Endodermal cell (in vitro differentiated cells): ENCODE results near the gene NT5DC1. TPM values are rescaled to one million over a fixed set of nuclear protein-coding genes. Genes with fewer than 3 reads are reported as not detected.

ENCODE experiments used
- DNase-seq: peaks from one replicate; pipeline ENCODE4 v3.0.0-alpha.2; 2017
- H3K27ac ChIP-seq: 2 replicates; pipeline ENCODE4 v1.5.1; 2013; ENCODE audit warnings: mild to moderate bottlenecking, low read depth, low read length, moderate library complexity
- H3K27me3 ChIP-seq: 2 replicates; pipeline ENCODE4 v1.6.1; 2013; ENCODE audit warnings: mild to moderate bottlenecking, low read length, moderate library complexity; ENCODE audit not compliant: insufficient read depth, control insufficient read depth, poor library complexity, severe bottlenecking
- H3K36me3 ChIP-seq: 2 replicates; pipeline ENCODE4 v1.7.0; 2013; ENCODE audit warnings: mild to moderate bottlenecking, low read length, moderate library complexity; ENCODE audit not compliant: control insufficient read depth, insufficient read depth
- H3K4me1 ChIP-seq: one replicate; pipeline ENCODE4 v1.7.0; 2013; ENCODE audit warnings: low read length; ENCODE audit not compliant: control insufficient read depth, insufficient read depth
- H3K4me3 ChIP-seq: 2 replicates; pipeline ENCODE4 v1.5.1; 2013; ENCODE audit warnings: mild to moderate bottlenecking, low read length, moderate library complexity
- H3K9ac ChIP-seq: 2 replicates; pipeline ENCODE4 v1.6.1; 2013; ENCODE audit warnings: mild to moderate bottlenecking, low read length, moderate library complexity; ENCODE audit not compliant: poor library complexity, severe bottlenecking; ENCODE audit errors: extremely low read depth
- H3K9me3 ChIP-seq: 2 replicates; pipeline ENCODE4 v1.6.1; 2013; ENCODE audit warnings: mild to moderate bottlenecking, low read length, moderate library complexity; ENCODE audit not compliant: control insufficient read depth
- H3K27ac Mint-ChIP-seq: 2 replicates; pipeline ENCODE4 v1.8.0; 2020; ENCODE audit warnings: mixed read lengths
- H3K27me3 Mint-ChIP-seq: 2 replicates; pipeline ENCODE4 v1.8.0; 2021; ENCODE audit warnings: mild to moderate bottlenecking, mixed read lengths; ENCODE audit not compliant: insufficient read depth
- H3K36me3 Mint-ChIP-seq: 2 replicates; pipeline ENCODE4 v1.8.0; 2020; ENCODE audit warnings: low read depth, mixed read lengths
- H3K4me1 Mint-ChIP-seq: 2 replicates; pipeline ENCODE4 v1.8.0; 2020; ENCODE audit warnings: mixed read lengths
- H3K4me3 Mint-ChIP-seq: 2 replicates; pipeline ENCODE4 v1.8.0; 2020; ENCODE audit warnings: mild to moderate bottlenecking, moderate library complexity, mixed read lengths
- H3K9me3 Mint-ChIP-seq: 2 replicates; pipeline ENCODE4 v1.8.0; 2020; ENCODE audit warnings: mild to moderate bottlenecking, mixed read lengths
- WGBS, 2 experiments: methylation state at CpG; one replicate each; pipeline versions ENCODE4 v1.1.5 to v1.1.7; 2013; ENCODE audit warnings: missing lambda C conversion rate in 2 of 2, mixed read lengths in 1 of 2; ENCODE audit not compliant: insufficient coverage in 1 of 2, insufficient read length in 1 of 2; 5-methylcytosine and 5-hydroxymethylcytosine counted together
- total RNA-seq, 2 donors: library from RNA; stranded (reverse); fragmentation: NEBNext Ultra II Directional in 1 of 2; extraction: Animal tissue kit (Norgen Biotek cat#: 25700) in 1 of 2; gene quantifications; 2 replicates in 1 of 2; 3 replicates in 1 of 2; pipeline ENCODE4 v1.2.1, GENCODE V29; 2021
- TF ChIP-seq, protein P1 (sequence below): fragments of 200-600 bp; sonication (generic); conservative IDR thresholded peaks from 2 replicates; pipeline ENCODE4 v1.5.0; 2021; ENCODE audit warnings: antibody characterized with exemption, mild to moderate bottlenecking

Gene NT5DC1
- total RNA-seq, 2 donors from 2014 or later = 83.0 to 136 TPM

DNA sequence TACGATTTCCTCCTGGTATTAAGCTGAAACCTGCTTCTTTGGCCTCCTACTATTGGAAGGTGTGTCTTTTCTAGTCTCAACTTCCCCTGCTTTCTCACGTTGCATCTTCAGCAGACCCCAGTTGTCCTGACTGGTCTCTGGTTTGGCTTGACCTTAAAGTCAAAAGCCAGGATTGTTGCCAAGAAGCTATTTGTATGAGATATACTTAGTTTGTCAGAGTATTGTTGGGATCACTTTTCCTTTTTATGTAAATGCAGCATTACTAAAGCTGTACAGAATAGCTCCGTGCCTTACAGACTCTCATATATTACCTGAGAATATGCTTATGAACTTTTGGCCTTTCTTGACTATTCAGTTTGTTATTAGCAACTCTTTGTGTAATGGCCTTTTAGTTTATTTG is 92.1 kb downstream of the NT5DC1 start:
- Mint-ChIP-seq H3K9me3 (no peaks in the 10 kb centered on the region), H3K4me3 (no peak overlapping the region), H3K4me1 (no peaks in the 10 kb centered on the region), H3K36me3 (peaks cover 4% of the 10 kb centered on the region), H3K27ac (no peak overlapping the region), H3K27me3 (no peaks in the 10 kb centered on the region)
- WGBS, 2 experiments = 75 to 94% methylated on average over 2 to 3 of the region's 3 CpGs
- no peak for DNase-seq
- Histone ChIP-seq H3K36me3 (no peaks in the 10 kb centered on the region), H3K9ac (no peak overlapping the region), H3K4me3 (no peak overlapping the region), H3K9me3 (no peaks in the 10 kb centered on the region), H3K27ac (no peak overlapping the region), H3K27me3 (no peaks in the 10 kb centered on the region), H3K4me1 (no peaks in the 10 kb centered on the region)
- TF ChIP-seq, protein P1, sequence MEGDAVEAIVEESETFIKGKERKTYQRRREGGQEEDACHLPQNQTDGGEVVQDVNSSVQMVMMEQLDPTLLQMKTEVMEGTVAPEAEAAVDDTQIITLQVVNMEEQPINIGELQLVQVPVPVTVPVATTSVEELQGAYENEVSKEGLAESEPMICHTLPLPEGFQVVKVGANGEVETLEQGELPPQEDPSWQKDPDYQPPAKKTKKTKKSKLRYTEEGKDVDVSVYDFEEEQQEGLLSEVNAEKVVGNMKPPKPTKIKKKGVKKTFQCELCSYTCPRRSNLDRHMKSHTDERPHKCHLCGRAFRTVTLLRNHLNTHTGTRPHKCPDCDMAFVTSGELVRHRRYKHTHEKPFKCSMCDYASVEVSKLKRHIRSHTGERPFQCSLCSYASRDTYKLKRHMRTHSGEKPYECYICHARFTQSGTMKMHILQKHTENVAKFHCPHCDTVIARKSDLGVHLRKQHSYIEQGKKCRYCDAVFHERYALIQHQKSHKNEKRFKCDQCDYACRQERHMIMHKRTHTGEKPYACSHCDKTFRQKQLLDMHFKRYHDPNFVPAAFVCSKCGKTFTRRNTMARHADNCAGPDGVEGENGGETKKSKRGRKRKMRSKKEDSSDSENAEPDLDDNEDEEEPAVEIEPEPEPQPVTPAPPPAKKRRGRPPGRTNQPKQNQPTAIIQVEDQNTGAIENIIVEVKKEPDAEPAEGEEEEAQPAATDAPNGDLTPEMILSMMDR = no peak

DNA sequence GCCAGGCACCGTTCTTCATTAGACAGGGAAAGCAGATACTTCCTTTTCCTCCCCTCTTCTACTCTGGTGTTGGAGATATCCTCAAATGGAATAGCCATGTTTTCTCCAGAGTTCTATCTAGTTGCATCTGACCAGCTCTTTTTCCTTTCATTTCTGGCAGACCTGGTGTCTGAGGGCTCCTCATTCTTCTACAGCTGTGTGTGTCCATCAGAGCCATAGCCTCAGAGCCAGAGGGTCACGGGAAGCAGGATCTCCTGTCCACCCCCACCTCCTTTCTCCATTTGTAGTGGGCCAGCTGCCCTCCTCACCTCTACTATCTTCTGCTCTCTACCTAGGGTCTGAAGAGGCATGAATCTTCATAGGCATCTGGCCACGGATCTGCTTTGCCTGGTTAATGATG is 96.2 kb downstream of the NT5DC1 start:
- H3K4me3 ChIP-seq = no peak overlapping the region
- H3K4me1 Mint-ChIP-seq = peaks cover 5% of the 10 kb centered on the region
- H3K9me3 ChIP-seq = no peaks in the 10 kb centered on the region
- no peak overlapping the region for H3K9ac ChIP-seq
- H3K36me3 ChIP-seq = peaks cover 11% of the 10 kb centered on the region
- H3K4me1 ChIP-seq = peaks cover 3% of the 10 kb centered on the region
- 90 to 93% methylated on average over 3 of the region's 3 CpGs for WGBS, 2 experiments
- no peak overlapping the region for H3K27ac ChIP-seq
- no peak for DNase-seq
- H3K4me3 Mint-ChIP-seq = no peak overlapping the region
- H3K36me3 Mint-ChIP-seq = no peaks in the 10 kb centered on the region
- H3K27me3 ChIP-seq = no peaks in the 10 kb centered on the region
- H3K27ac Mint-ChIP-seq = no peak overlapping the region
- H3K9me3 Mint-ChIP-seq = no peaks in the 10 kb centered on the region
- no peaks in the 10 kb centered on the region for H3K27me3 Mint-ChIP-seq
- TF ChIP-seq, protein P1 = no peak

DNA sequence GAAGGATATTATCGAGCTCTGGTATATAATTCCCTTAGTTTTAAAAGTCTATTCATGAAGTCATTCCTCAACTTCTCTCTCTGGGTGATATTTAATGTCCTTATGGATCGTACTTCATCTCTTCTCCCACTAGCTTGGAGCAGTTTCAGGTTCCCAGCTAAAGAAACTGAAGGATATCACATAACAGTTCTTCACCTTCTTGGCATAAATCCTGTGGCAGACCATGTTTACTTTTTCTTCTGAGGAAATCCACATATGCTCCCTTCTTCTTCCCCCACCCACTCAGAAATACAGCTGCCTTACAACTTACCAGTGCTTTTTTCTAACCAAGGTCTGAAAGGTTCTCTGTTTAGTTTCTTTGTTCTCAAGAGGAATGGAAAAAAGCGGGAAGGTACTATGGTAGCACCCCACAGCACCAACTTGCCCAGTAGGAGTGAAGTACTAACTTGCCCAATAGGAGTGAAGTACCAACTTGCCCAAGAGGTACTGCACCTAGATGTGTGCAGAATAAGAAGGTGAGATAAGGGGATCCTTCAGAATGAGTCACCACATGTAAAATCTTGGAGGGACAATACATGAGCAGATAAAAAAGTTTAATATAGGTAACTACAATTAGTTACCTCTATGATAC is 100.1 kb downstream of the NT5DC1 start:
- Mint-ChIP-seq H3K9me3 (no peaks in the 10 kb centered on the region), H3K27ac (no peak overlapping the region), H3K36me3 (no peaks in the 10 kb centered on the region), H3K27me3 (no peaks in the 10 kb centered on the region), H3K4me3 (no peak overlapping the region), H3K4me1 (peaks cover 7% of the 10 kb centered on the region)
- Histone ChIP-seq H3K9me3 (no peaks in the 10 kb centered on the region), H3K36me3 (peaks cover 12% of the 10 kb centered on the region), H3K27me3 (no peaks in the 10 kb centered on the region), H3K4me3 (no peak overlapping the region), H3K9ac (no peak overlapping the region), H3K4me1 (peaks cover 3% of the 10 kb centered on the region), H3K27ac (no peak overlapping the region)
- no peak for DNase-seq
- TF ChIP-seq, protein P1 = no peak
- 96 to 100% methylated on average over 1 to 3 of the region's 3 CpGs for WGBS, 2 experiments
